Endodermal cell (in vitro differentiated cells): ENCODE data around the gene BEND6. TPM values are rescaled to one million over a fixed set of nuclear protein-coding genes. Genes with fewer than 3 reads are reported as not detected.
A peak's percentile ranks its signal among the peaks of the same experiment; 100 is the strongest.

Source experiments
- DNase-seq: peaks from one replicate; pipeline ENCODE4 v3.0.0-alpha.2; 2017
- H3K27ac ChIP-seq: 2 replicates; pipeline ENCODE4 v1.5.1; 2013; ENCODE audit warnings: mild to moderate bottlenecking, low read depth, low read length, moderate library complexity
- H3K27me3 ChIP-seq: 2 replicates; pipeline ENCODE4 v1.6.1; 2013; ENCODE audit warnings: mild to moderate bottlenecking, low read length, moderate library complexity; ENCODE audit not compliant: insufficient read depth, control insufficient read depth, poor library complexity, severe bottlenecking
- H3K36me3 ChIP-seq: 2 replicates; pipeline ENCODE4 v1.7.0; 2013; ENCODE audit warnings: mild to moderate bottlenecking, low read length, moderate library complexity; ENCODE audit not compliant: control insufficient read depth, insufficient read depth
- H3K4me1 ChIP-seq: one replicate; pipeline ENCODE4 v1.7.0; 2013; ENCODE audit warnings: low read length; ENCODE audit not compliant: control insufficient read depth, insufficient read depth
- H3K4me3 ChIP-seq: 2 replicates; pipeline ENCODE4 v1.5.1; 2013; ENCODE audit warnings: mild to moderate bottlenecking, low read length, moderate library complexity
- H3K9ac ChIP-seq: 2 replicates; pipeline ENCODE4 v1.6.1; 2013; ENCODE audit warnings: mild to moderate bottlenecking, low read length, moderate library complexity; ENCODE audit not compliant: poor library complexity, severe bottlenecking; ENCODE audit errors: extremely low read depth
- H3K9me3 ChIP-seq: 2 replicates; pipeline ENCODE4 v1.6.1; 2013; ENCODE audit warnings: mild to moderate bottlenecking, low read length, moderate library complexity; ENCODE audit not compliant: control insufficient read depth
- H3K27ac Mint-ChIP-seq: 2 replicates; pipeline ENCODE4 v1.8.0; 2020; ENCODE audit warnings: mixed read lengths
- H3K27me3 Mint-ChIP-seq: 2 replicates; pipeline ENCODE4 v1.8.0; 2021; ENCODE audit warnings: mild to moderate bottlenecking, mixed read lengths; ENCODE audit not compliant: insufficient read depth
- H3K36me3 Mint-ChIP-seq: 2 replicates; pipeline ENCODE4 v1.8.0; 2020; ENCODE audit warnings: low read depth, mixed read lengths
- H3K4me1 Mint-ChIP-seq: 2 replicates; pipeline ENCODE4 v1.8.0; 2020; ENCODE audit warnings: mixed read lengths
- H3K4me3 Mint-ChIP-seq: 2 replicates; pipeline ENCODE4 v1.8.0; 2020; ENCODE audit warnings: mild to moderate bottlenecking, moderate library complexity, mixed read lengths
- H3K9me3 Mint-ChIP-seq: 2 replicates; pipeline ENCODE4 v1.8.0; 2020; ENCODE audit warnings: mild to moderate bottlenecking, mixed read lengths
- CTCF ChIP-seq: fragments of 200-600 bp; sonication (generic); conservative IDR thresholded peaks from 2 replicates; pipeline ENCODE4 v1.5.0; 2021; ENCODE audit warnings: antibody characterized with exemption, mild to moderate bottlenecking
- WGBS, 2 experiments: methylation state at CpG; one replicate each; pipeline versions ENCODE4 v1.1.5 to v1.1.7; 2013; ENCODE audit warnings: missing lambda C conversion rate in 2 of 2, mixed read lengths in 1 of 2; ENCODE audit not compliant: insufficient coverage in 1 of 2, insufficient read length in 1 of 2; 5-methylcytosine and 5-hydroxymethylcytosine counted together
- long read RNA-seq, 4 experiments: library from polyadenylated mRNA in 2 of 4; library from RNA in 1 of 4; library from capped mRNA in 1 of 4; stranded (forward) in 3 of 4; unstranded in 1 of 4; transcript quantifications; one replicate each; pipeline ENCODE4 v2.0.0, GENCODE V29; 2020 to 2021; ENCODE audit warnings: inconsistent platforms in 1 of 4
- polyA plus RNA-seq, 2 experiments: library from polyadenylated mRNA; stranded (reverse); fragments of 50-300 nt; gene quantifications; one replicate each; pipeline ENCODE4 v1.2.3, GENCODE V29; 2013
- total RNA-seq, 2 donors: library from RNA; stranded (reverse); fragmentation: NEBNext Ultra II Directional in 1 of 2; extraction: Animal tissue kit (Norgen Biotek cat#: 25700) in 1 of 2; gene quantifications; 2 replicates in 1 of 2; 3 replicates in 1 of 2; pipeline ENCODE4 v1.2.1, GENCODE V29; 2021

BEND6 gene
- under 1 TPM; 0.57 to 0.95 TPM for total RNA-seq
- polyA plus RNA-seq (2013, experiment 1 of 2), result 0.78 TPM
- 0.99 TPM for polyA plus RNA-seq (2013, experiment 2 of 2)
- long read RNA-seq, experiment 1, partial matches to known transcripts, result 0 of 2 reads
- long read RNA-seq, experiment 1, other reads (novel, unspliced or antisense), result 0 of 2 reads
- long read RNA-seq, experiment 2, transcript BEND6-203 (4 exons, 3,497 nt), result major isoform, 5 of 10 reads
- long read RNA-seq, experiment 2, partial matches to known transcripts, result 0 of 10 reads
- long read RNA-seq, experiment 2, other reads (novel, unspliced or antisense), result 4 of 10 reads
- long read RNA-seq, experiment 3, result 0 reads
- long read RNA-seq, experiment 4, result 0 reads

GRCh38 chr6:56954403-56955170 is at the start of gene BEND6:
BEND6 (plus strand) TSS chr6:56955107; CDS start chr6:56981811, 26,704 bp downstream.
- 0 to 2% methylated on average over 8 to 107 of the region's 107 CpGs for WGBS, 2 experiments

GRCh38 chr6:56905378-56905777 is 49.5 kb upstream of the BEND6 start:
- H3K4me1 Mint-ChIP-seq, result peaks cover 13% of the 10 kb centered on the region
- H3K27me3 ChIP-seq, result no peaks in the 10 kb centered on the region
- H3K4me3 ChIP-seq, result no peak overlapping the region
- no peaks in the 10 kb centered on the region for H3K36me3 Mint-ChIP-seq
- no peaks in the 10 kb centered on the region for H3K9me3 ChIP-seq
- no peak overlapping the region for H3K9ac ChIP-seq
- no peak overlapping the region for H3K4me3 Mint-ChIP-seq
- no peak for TF ChIP-seq CTCF
- no peaks in the 10 kb centered on the region for H3K36me3 ChIP-seq
- H3K9me3 Mint-ChIP-seq, result no peaks in the 10 kb centered on the region
- 100% methylated on average over 1 of the region's 3 CpGs for WGBS, 2 experiments
- DNase-seq, result no peak
- H3K27ac ChIP-seq, result no peak overlapping the region
- no peak overlapping the region for H3K27ac Mint-ChIP-seq
- no peaks in the 10 kb centered on the region for H3K27me3 Mint-ChIP-seq
- peaks cover 9% of the 10 kb centered on the region for H3K4me1 ChIP-seq

More at GRCh38 chr6:56954403-56955170, at the start of gene BEND6:
- Mint-ChIP-seq H3K9me3 (no peaks in the 10 kb centered on the region), H3K4me1 (peaks cover 3% of the 10 kb centered on the region), H3K36me3 (no peaks in the 10 kb centered on the region), H3K4me3 (peak within 1 kb of the TSS; percentile 85), H3K27ac (peak within 1 kb of the TSS; percentile 91), H3K27me3 (peaks cover 54% of the 10 kb centered on the region)
- Histone ChIP-seq H3K27me3 (peaks cover 45% of the 10 kb centered on the region), H3K4me3 (peak within 1 kb of the TSS; percentile 86), H3K27ac (no peak within 1 kb of the TSS), H3K9me3 (no peaks in the 10 kb centered on the region), H3K4me1 (no peaks in the 10 kb centered on the region), H3K9ac (peak within 1 kb of the TSS; percentile 56), H3K36me3 (no peaks in the 10 kb centered on the region)
- no peak for TF ChIP-seq CTCF
- peak; percentile 87 for DNase-seq

- Histone ChIP-seq H3K9ac (no peak overlapping the region), H3K27me3 (no peaks in the 10 kb centered on the region), H3K36me3 (no peaks in the 10 kb centered on the region), H3K4me1 (peaks cover 9% of the 10 kb centered on the region), H3K27ac (no peak overlapping the region), H3K4me3 (no peak overlapping the region), H3K9me3 (no peaks in the 10 kb centered on the region)
- no peak for DNase-seq
- Mint-ChIP-seq H3K27ac (no peak overlapping the region), H3K9me3 (no peaks in the 10 kb centered on the region), H3K36me3 (no peaks in the 10 kb centered on the region), H3K4me3 (no peak overlapping the region), H3K4me1 (peaks cover 17% of the 10 kb centered on the region), H3K27me3 (no peaks in the 10 kb centered on the region)
- no peak for TF ChIP-seq CTCF
- WGBS, 2 experiments, result 80 to 96% methylated on average over 1 to 3 of the region's 3 CpGs
Observed at GRCh38 chr6:56906752-56907151, 48.2 kb upstream of the BEND6 start.
